Measurements from ENCODE around the gene CD37. TPM values are rescaled to one million over a fixed set of nuclear protein-coding genes. Genes with fewer than 3 reads are reported as not detected.

Gene CD37
- total RNA-seq, 1 experiment from 2014 or later, result 0.76 TPM

GRCh38 chr19:49333418-49333805 lies 1.8 kb upstream of the CD37 start:
- H3K9me2 ChIP-seq (ENCODE audit: insufficient read depth), result no peaks in the 10 kb centered on the region
- CTCF ChIA-PET, result no interaction called here
- H4K20me1 ChIP-seq (ENCODE audit: insufficient read depth), result no peaks in the 10 kb centered on the region
- RAD21 ChIA-PET (ENCODE audit: low non-redundant PET in 1 of 2, low total read pairs in 2 of 2, uncharacterized antibody in 2 of 2, unreplicated experiment in 2 of 2), result interaction anchor here in 1 of 2 experiments (0.6 kb wide), 1 partner anchor 79 kb away, joined by 3 read pairs; no protein-coding TSS in a partner anchor
- no peaks in the 10 kb centered on the region for H3K79me2 ChIP-seq (ENCODE audit: insufficient read depth, low read length)
- H3K4me1 ChIP-seq (ENCODE audit: control insufficient read depth in 1 of 2, insufficient read depth in 2 of 2, low read length in 2 of 2), result no peaks in the 10 kb centered on the region
- H3K27me3 ChIP-seq (ENCODE audit: insufficient read depth, low read length), result no peaks in the 10 kb centered on the region
- BruUV-seq (replicated peaks), result no TSS peak
- no peak overlapping the region for H3K9ac ChIP-seq (ENCODE audit: low read length)
- H3K9me3 ChIP-seq (ENCODE audit: control insufficient read depth in 1 of 2, insufficient read depth in 1 of 2, low read depth in 1 of 2, low read length in 2 of 2), result no peaks in the 10 kb centered on the region
- H3K36me3 ChIP-seq (ENCODE audit: control insufficient read depth in 1 of 2, insufficient read depth in 2 of 2, low read length in 2 of 2), result peaks cover 0 to 4% of the 10 kb centered on the region in 2 experiments; a peak in 1 of 4 replicates
- H3K4me2 ChIP-seq (ENCODE audit: low read length), result no peak overlapping the region
- H3K27ac ChIP-seq (ENCODE audit: low read depth, low read length), result no peak overlapping the region
- intact Hi-C loops (cut with micrococcal nuclease), result no loop called here
- no peak overlapping the region for H2AFZ ChIP-seq (ENCODE audit: low read depth, low read length, poor library complexity, severe bottlenecking)
- POLR2A ChIA-PET, result no interaction called here
- TF ChIP-seq EZH2phosphoT487 (IDR thresholded peaks at IDR 0.05; ENCODE audit: borderline replicate concordance), result no peak
- TF ChIP-seq SIN3A (IDR thresholded peaks at IDR 0.05; ENCODE audit: low read depth), result no peak
- TF ChIP-seq ZFX (IDR thresholded peaks at IDR 0.05), result no peak
- TF ChIP-seq, protein P1, sequence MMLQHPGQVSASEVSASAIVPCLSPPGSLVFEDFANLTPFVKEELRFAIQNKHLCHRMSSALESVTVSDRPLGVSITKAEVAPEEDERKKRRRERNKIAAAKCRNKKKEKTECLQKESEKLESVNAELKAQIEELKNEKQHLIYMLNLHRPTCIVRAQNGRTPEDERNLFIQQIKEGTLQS (IDR thresholded peaks at IDR 0.05), result no peak
- TF ChIP-seq JUND (IDR thresholded peaks at IDR 0.05), result no peak
- no peak for TF ChIP-seq REST (IDR thresholded peaks at IDR 0.05; ENCODE audit: low read depth)
- ATAC-seq (no peak), DNase-seq (ENCODE audit: low read depth, low spot score) (no peak)
- H3K4me3 ChIP-seq (replicated peaks in 1 of 2; ENCODE audit: low read depth in 1 of 2, low read length in 2 of 2), result no peak overlapping the region

- CTCF ChIA-PET, result no interaction called here
- Histone ChIP-seq H2AFZ (ENCODE audit: low read depth, low read length, poor library complexity, severe bottlenecking) (no peak overlapping the region), H3K9me2 (ENCODE audit: insufficient read depth) (no peaks in the 10 kb centered on the region), H3K4me3 (replicated peaks in 1 of 2; ENCODE audit: low read depth in 1 of 2, low read length in 2 of 2) (no peak overlapping the region), H3K27ac (ENCODE audit: low read depth, low read length) (no peak overlapping the region), H3K9ac (ENCODE audit: low read length) (no peak overlapping the region), H3K27me3 (ENCODE audit: insufficient read depth, low read length) (no peaks in the 10 kb centered on the region), H4K20me1 (ENCODE audit: insufficient read depth) (no peaks in the 10 kb centered on the region), H3K4me2 (ENCODE audit: low read length) (no peak overlapping the region), H3K4me1 (ENCODE audit: control insufficient read depth in 1 of 2, insufficient read depth in 2 of 2, low read length in 2 of 2) (no peaks in the 10 kb centered on the region), H3K79me2 (ENCODE audit: insufficient read depth, low read length) (no peaks in the 10 kb centered on the region), H3K36me3 (ENCODE audit: control insufficient read depth in 1 of 2, insufficient read depth in 2 of 2, low read length in 2 of 2) (peaks cover 0 to 4% of the 10 kb centered on the region in 2 experiments; a peak in 1 of 4 replicates), H3K9me3 (ENCODE audit: control insufficient read depth in 1 of 2, insufficient read depth in 1 of 2, low read depth in 1 of 2, low read length in 2 of 2) (no peaks in the 10 kb centered on the region)
- intact Hi-C loops (cut with micrococcal nuclease), result no loop called here
- ATAC-seq (no peak), DNase-seq (ENCODE audit: low read depth, low spot score) (no peak)
- POLR2A ChIA-PET, result no interaction called here
- BruUV-seq (replicated peaks), result no TSS peak
- RAD21 ChIA-PET (ENCODE audit: low non-redundant PET in 1 of 2, low total read pairs in 2 of 2, uncharacterized antibody in 2 of 2, unreplicated experiment in 2 of 2), result no interaction called here
- TF ChIP-seq RAD21 (IDR thresholded peaks at IDR 0.05; ENCODE audit: low read depth) (no peak), ELF1 (IDR thresholded peaks at IDR 0.05; ENCODE audit: borderline replicate concordance, low read depth) (no peak), POLR2A (IDR thresholded peaks at IDR 0.05; ENCODE audit: borderline replicate concordance, extremely low read depth, insufficient read depth, insufficient read length) (no peak), POLR2AphosphoS5 (IDR thresholded peaks at IDR 0.05; ENCODE audit: low read depth, low read length) (no peak), SIN3A (IDR thresholded peaks at IDR 0.05; ENCODE audit: low read depth) (no peak), REST (IDR thresholded peaks at IDR 0.05; ENCODE audit: low read depth) (no peak)
Observed at GRCh38 chr19:49333811-49334288, 1.4 kb upstream of the CD37 start.
